Neural cell (in vitro differentiated cells): Measurements from ENCODE around the gene MRC1. TPM values are rescaled to one million over a fixed set of nuclear protein-coding genes. Genes with fewer than 3 reads are reported as not detected.

Experiments used
- H2AFZ ChIP-seq: fragments of 200-600, 300-800 bp; sonication (generic), shearing (Covaris generic); 2 replicates; pipeline ENCODE4 v1.6.0; 2014; ENCODE audit warnings: low read depth, mild to moderate bottlenecking, antibody characterized with exemption, low read length, moderate library complexity
- H3F3A ChIP-seq: fragments of 200-600 bp; shearing (Covaris generic); 2 replicates; pipeline ENCODE4 v1.6.1; 2016; ENCODE audit warnings: mild to moderate bottlenecking, moderate library complexity, mixed read lengths, antibody characterized with exemption, low read length; ENCODE audit not compliant: insufficient read depth, poor library complexity, severe bottlenecking
- H3K27ac ChIP-seq: fragments of 200-600, 300-800 bp; sonication (generic), shearing (Covaris generic); 2 replicates; pipeline ENCODE4 v1.5.1; 2014; ENCODE audit warnings: mild to moderate bottlenecking, low read length, moderate library complexity
- H3K27me3 ChIP-seq: fragments of 300-800, 200-600 bp; sonication (generic), shearing (Covaris generic); 2 replicates; pipeline ENCODE4 v1.6.0; 2014; ENCODE audit warnings: mild to moderate bottlenecking, low read depth, low read length, moderate library complexity; ENCODE audit not compliant: insufficient read depth
- H3K36me3 ChIP-seq: fragments of 300-800, 200-600 bp; sonication (generic), shearing (Covaris generic); 2 replicates; pipeline ENCODE4 v1.5.1; 2014; ENCODE audit warnings: mild to moderate bottlenecking, antibody characterized with exemption, low read length, moderate library complexity; ENCODE audit not compliant: insufficient read depth
- H3K4me2 ChIP-seq: fragments of 300-800, 200-600 bp; sonication (generic), shearing (Covaris generic); 2 replicates; pipeline ENCODE4 v1.6.0; 2014; ENCODE audit warnings: mild to moderate bottlenecking, low read length
- H3K4me3 ChIP-seq: fragments of 300-800, 200-600 bp; sonication (generic), shearing (Covaris generic); 2 replicates; pipeline ENCODE4 v1.5.1; 2014; ENCODE audit warnings: mild to moderate bottlenecking, low read length, moderate library complexity
- H3K79me2 ChIP-seq: fragments of 200-600 bp; shearing (Covaris generic); replicated peaks from 2 replicates; pipeline ENCODE4 v1.6.0; 2014; ENCODE audit warnings: mild to moderate bottlenecking, low read length, moderate library complexity; ENCODE audit not compliant: insufficient read depth
- H3K9ac ChIP-seq: fragments of 300-800, 200-600 bp; sonication (generic), shearing (Covaris generic); 2 replicates; pipeline ENCODE4 v1.6.1; 2016; ENCODE audit warnings: mild to moderate bottlenecking, low read length, mixed read lengths
- H3K9me2 ChIP-seq: fragments of 200-600 bp; shearing (Covaris generic); 2 replicates; pipeline ENCODE4 v1.6.1; 2016; ENCODE audit warnings: mild to moderate bottlenecking, low read length, mixed read lengths; ENCODE audit not compliant: insufficient read depth
- H3K9me3 ChIP-seq: fragments of 200-600, 300-800 bp; sonication (generic), shearing (Covaris generic); 2 replicates; pipeline ENCODE4 v1.6.1; 2016; ENCODE audit warnings: mild to moderate bottlenecking, mixed run types, low read length, moderate library complexity, mixed read lengths
- H4K20me1 ChIP-seq: fragments of 200-600 bp; shearing (Covaris generic); 2 replicates; pipeline ENCODE4 v1.6.1; 2016; ENCODE audit warnings: mild to moderate bottlenecking, mixed run types; ENCODE audit not compliant: insufficient read depth
- CTCF ChIP-seq: fragments of 450-650 bp; IDR thresholded peaks from 2 replicates; pipeline ENCODE4 v1.5.1; 2014; ENCODE audit warnings: antibody characterized with exemption, mild to moderate bottlenecking, moderate library complexity; ENCODE audit not compliant: poor library complexity, severe bottlenecking
- EP300 ChIP-seq: fragments of 450-650 bp; conservative IDR thresholded peaks from 2 replicates; pipeline ENCODE4 v1.6.1; 2014; ENCODE audit warnings: antibody characterized with exemption, mild to moderate bottlenecking, moderate library complexity; ENCODE audit not compliant: poor library complexity, severe bottlenecking
- EZH2 ChIP-seq: fragments of 200-600, 300-800 bp; shearing (Covaris generic), sonication (generic); IDR thresholded peaks from 2 replicates; pipeline ENCODE4 v1.6.1; 2014; ENCODE audit warnings: antibody characterized with exemption, low read length, borderline replicate concordance, mild to moderate bottlenecking; ENCODE audit not compliant: insufficient read depth, poor library complexity, severe bottlenecking
- MXI1 ChIP-seq: fragments of 450-650 bp; conservative IDR thresholded peaks from 2 replicates; pipeline ENCODE4 v1.6.1; 2014; ENCODE audit warnings: antibody characterized with exemption, mild to moderate bottlenecking; ENCODE audit not compliant: poor library complexity, severe bottlenecking
- POLR2AphosphoS5 ChIP-seq: IDR thresholded peaks from 2 replicates; pipeline ENCODE4 v1.6.1; 2012
- RAD21 ChIP-seq: fragments of 450-650 bp; conservative IDR thresholded peaks from 2 replicates; pipeline ENCODE4 v1.6.1; 2014; ENCODE audit warnings: antibody characterized with exemption, mild to moderate bottlenecking, moderate library complexity
- REST ChIP-seq: IDR thresholded peaks from 2 replicates; pipeline ENCODE4 v1.6.1; 2012; ENCODE audit warnings: borderline replicate concordance
- SMC3 ChIP-seq: fragments of 450-650 bp; conservative IDR thresholded peaks from 2 replicates; pipeline ENCODE4 v1.6.1; 2014; ENCODE audit warnings: antibody characterized with exemption, mild to moderate bottlenecking, moderate library complexity; ENCODE audit not compliant: poor library complexity
- TAF1 ChIP-seq: IDR thresholded peaks from 2 replicates; pipeline ENCODE4 v1.6.1; 2012; ENCODE audit warnings: low read depth
- polyA minus RNA-seq: library from RNA; depleted of rRNA, polyadenylated mRNA; stranded (reverse); fragments of >200 nt; gene quantifications from 2 replicates; pipeline ENCODE4 v1.2.3, GENCODE V29; 2014
- polyA plus RNA-seq: library from polyadenylated mRNA; depleted of rRNA; stranded (reverse); fragments of >200 nt; gene quantifications from 2 replicates; pipeline ENCODE4 v1.2.3, GENCODE V29; 2014

The MRC1 gene
- 0.12 TPM in 1 of 2 replicates, not detected in the other for polyA plus RNA-seq
- 0.12 TPM in 1 of 2 replicates, not detected in the other for polyA minus RNA-seq

- Histone ChIP-seq H3K27me3 (no peaks in the 10 kb centered on the region), H3K9me3 (no peaks in the 10 kb centered on the region), H3K9me2 (no peaks in the 10 kb centered on the region), H3K4me3 (no peak within 1 kb of the TSS), H3K79me2 (no peaks in the 10 kb centered on the region), H3K9ac (no peak within 1 kb of the TSS), H3K36me3 (no peaks in the 10 kb centered on the region), H4K20me1 (no peaks in the 10 kb centered on the region), H3K27ac (no peak within 1 kb of the TSS), H3F3A (no peaks in the 10 kb centered on the region), H2AFZ (no peak within 1 kb of the TSS), H3K4me2 (no peak within 1 kb of the TSS)
- TF ChIP-seq MXI1: no peak
- TF ChIP-seq CTCF: no peak
- no peak for TF ChIP-seq POLR2AphosphoS5
- no peak for TF ChIP-seq EP300
- no peak for TF ChIP-seq EZH2
- TF ChIP-seq SMC3: no peak
- TF ChIP-seq TAF1: no peak
- no peak for TF ChIP-seq RAD21
- no peak for TF ChIP-seq REST
Observed at GRCh38 chr10:17808971-17809841, at the start of gene MRC1. Gene MRC1 (plus strand): TSS chr10:17809348. CDS start chr10:17809466, 118 bp downstream.

- no peaks in the 10 kb centered on the region for H3F3A ChIP-seq
- TF ChIP-seq RAD21 (no peak), EZH2 (no peak), CTCF (no peak), TAF1 (no peak), MXI1 (no peak), REST (no peak), POLR2AphosphoS5 (no peak), EP300 (no peak), SMC3 (no peak)
- H3K9ac ChIP-seq: no peak overlapping the region
- no peaks in the 10 kb centered on the region for H3K36me3 ChIP-seq
- H3K9me3 ChIP-seq: no peaks in the 10 kb centered on the region
- H3K27me3 ChIP-seq: no peaks in the 10 kb centered on the region
- no peaks in the 10 kb centered on the region for H3K9me2 ChIP-seq
- H4K20me1 ChIP-seq: no peaks in the 10 kb centered on the region
- H3K79me2 ChIP-seq: no peaks in the 10 kb centered on the region
- H3K4me2 ChIP-seq: no peak overlapping the region
- no peak overlapping the region for H3K27ac ChIP-seq
- no peak overlapping the region for H3K4me3 ChIP-seq
- H2AFZ ChIP-seq: no peak overlapping the region
Observed at GRCh38 chr10:17764142-17764541, 45.0 kb upstream of the MRC1 start.
